Stimulated activated CD8-positive, alpha-beta memory T cell treated with anti-CD3 and anti-CD28 coated beads, Interleukin-15, amount 100 ng/mL, for 48 hours (primary cell): ENCODE results near the gene MOXD1.

Source experiments
- DNase-seq, 2 donors: peaks; one replicate each; pipeline ENCODE4 v3.0.0-alpha.2; 2020; ENCODE audit warnings: low read depth in 2 of 2

Gene MOXD1

DNA sequence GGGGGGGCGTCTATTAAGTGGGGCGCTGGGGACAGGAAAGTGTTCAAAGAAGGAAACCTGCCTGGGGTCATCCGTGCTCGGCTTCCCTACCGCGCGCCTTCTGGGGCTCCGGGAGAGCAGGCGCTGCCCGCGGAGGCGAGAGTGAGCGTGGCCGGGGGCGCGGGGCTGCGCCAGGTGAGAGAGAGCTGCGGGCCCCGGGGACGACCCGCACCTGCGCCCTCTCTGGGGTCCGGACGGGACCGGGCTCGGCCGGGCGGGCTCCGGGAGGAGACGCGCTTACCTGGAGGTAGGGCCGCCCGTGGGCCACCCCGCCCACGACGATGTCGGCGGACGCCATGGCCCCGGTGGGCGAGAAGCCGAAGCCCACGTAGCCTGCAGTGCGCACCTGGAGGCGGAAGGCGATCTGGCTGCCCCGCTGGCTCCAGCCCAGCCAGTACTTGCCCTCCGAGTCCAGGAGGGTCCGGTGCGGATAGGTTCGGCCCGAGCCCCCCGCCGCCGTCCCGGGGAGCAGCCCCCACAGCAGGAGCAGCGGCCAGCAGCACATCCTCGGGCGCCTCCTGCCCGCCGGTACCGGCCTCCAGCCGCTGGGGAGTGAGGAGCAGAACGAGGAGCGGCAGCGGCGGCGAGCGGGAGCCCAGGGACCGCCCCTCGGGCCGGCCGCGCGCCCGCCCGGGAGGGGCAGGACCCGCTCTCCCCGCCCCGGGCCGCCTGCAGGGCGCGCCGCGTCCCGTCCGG is at the start of gene MOXD1:
TSS of gene MOXD1 (minus strand) at position 593 of the 735 bp plus-strand sequence. CDS start at position 544, 49 bp downstream.
- no peak for DNase-seq

DNA sequence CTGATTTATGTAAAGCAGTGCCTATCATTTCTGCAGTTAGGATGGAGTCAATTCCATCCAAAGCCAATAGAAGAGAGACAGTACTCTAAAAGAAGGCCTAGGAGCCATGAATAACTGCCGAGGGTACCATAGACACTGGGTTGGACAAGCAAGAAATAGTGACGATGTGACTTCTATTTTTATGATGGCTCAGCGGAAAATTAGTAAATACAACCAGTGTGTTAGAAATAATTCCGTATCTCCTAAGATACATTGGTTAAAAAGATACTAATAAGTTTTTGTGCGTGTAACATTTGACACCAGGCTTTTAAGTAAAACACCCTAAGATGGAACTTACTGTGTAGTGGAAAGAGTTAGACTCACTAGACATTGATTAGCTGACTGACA is 45.6 kb upstream of the MOXD1 start:
- DNase-seq = no peak

DNA sequence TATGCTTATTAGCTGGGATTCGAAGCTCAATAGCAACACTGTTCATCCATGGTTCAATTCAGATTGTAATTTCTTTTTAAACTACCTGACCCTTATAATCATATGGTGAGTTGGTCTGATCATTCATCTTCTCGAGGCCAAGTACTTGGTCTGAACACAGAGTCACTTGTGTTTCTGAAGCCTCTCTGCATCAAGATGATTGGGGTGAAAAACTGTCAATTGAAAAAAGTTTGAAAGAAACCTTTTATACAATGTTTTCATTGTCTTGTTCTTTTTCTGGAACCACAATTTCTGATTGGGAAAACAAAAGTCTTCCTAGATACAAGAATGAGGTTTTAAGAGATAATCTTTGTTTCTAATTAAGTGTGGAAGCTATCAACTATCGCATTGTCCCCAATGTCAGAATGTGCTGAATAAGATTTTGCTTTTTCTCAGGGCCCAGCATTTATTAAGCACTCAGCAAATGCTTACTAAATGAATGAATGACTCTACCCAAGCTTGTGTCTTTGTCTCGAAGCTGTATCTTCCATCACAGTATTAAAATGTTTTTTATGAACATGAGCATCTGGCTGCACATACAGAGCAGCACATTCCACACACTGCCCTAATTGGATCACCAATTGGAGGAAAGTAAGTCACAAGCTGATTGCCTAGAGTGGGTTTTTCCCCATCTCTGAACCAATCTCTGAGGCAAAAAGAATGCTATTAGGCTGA is 45.0 kb upstream of the MOXD1 start:
- DNase-seq = no peak

DNA sequence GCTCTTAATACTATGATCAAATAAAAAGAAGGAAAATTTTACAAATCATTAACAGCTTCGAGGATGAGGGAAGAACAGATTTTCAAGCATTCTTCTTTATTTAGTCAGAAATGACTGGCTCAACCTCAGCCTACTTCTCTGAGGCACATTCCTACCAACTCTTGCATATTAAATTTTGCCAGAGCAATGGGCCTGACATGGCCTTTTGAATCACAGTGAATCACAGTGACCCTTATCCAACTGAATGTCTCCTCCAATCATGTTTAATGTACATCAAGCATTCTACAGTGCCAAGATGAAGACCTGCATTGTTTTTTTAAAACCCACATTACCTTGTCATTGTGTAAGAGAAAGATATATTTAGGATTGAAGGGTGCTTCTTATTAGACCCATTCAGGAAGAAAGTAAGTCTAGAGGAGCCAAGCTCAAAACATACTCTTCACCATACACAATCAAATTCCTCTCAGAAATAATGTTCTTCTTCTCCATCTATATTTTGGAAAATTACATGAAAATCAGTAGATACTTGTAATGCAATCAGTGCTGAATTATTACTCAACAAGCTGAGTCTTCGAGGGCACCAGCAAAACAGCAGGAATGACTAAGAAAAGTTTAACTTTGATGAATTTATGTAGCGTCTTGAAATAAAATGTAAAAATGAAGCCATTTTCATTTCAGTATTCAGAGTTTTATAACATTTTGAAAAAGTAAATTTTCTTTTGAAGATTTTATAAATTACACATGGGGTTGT is 44.1 kb upstream of the MOXD1 start:
- no peak for DNase-seq

DNA sequence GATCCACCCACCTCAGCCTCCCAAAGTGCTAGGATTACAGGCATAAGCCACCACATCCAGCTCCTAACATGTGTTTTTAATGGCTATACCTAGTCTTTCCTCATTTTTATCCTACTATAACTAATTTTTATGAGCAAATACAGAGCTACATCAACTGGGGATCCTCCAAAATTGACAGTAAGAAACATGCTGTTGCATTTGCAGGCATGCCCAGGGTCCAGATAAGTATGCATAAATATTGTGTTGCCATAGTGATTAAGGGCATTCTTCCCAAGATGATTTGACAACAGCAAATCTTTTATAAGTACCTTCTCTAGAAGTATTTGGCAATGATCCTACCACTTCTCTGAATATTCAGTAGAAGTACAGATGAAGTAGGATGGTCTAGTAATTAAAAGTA is 41.9 kb upstream of the MOXD1 start:
- DNase-seq = no peak

DNA sequence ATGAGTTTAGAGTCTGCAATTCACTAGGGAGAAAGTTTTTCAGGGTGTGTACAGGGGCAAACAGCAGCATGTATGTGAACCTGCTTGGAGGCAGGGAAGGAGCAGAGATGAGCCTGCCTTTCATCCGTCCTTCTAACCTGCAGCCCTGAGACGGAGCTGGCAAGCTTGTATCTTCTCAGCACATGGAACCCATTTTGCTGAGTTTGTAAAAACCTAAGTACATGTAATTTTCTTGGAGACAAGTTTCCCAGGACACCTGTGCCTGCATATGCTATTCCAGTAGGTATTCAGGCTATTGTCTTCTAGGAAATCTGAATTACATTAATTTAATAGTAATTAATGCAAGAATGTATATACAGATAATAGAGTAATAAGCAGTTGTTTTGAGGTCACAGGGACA is 28.8 kb upstream of the MOXD1 start:
- no peak for DNase-seq

DNA sequence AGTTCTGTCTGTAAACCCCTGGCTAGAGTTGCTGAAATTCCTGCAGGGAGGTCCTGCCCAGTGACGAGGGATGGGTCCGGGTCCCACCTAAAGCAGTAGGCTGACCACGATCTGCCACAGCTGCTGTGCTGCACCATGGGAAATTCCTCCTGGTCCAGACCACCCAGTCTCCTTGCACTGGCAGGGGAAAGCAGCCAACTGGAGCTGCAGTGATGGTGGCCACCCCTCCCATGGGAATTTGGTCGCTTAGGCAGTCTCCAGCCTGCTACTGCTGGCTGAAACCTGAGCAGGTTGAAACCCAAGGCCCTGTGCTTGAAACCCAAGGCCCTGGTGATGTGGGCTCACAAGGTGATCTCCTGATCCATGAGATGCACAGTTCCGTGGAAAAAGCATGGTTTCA is 23.9 kb upstream of the MOXD1 start:
- DNase-seq = no peak

DNA sequence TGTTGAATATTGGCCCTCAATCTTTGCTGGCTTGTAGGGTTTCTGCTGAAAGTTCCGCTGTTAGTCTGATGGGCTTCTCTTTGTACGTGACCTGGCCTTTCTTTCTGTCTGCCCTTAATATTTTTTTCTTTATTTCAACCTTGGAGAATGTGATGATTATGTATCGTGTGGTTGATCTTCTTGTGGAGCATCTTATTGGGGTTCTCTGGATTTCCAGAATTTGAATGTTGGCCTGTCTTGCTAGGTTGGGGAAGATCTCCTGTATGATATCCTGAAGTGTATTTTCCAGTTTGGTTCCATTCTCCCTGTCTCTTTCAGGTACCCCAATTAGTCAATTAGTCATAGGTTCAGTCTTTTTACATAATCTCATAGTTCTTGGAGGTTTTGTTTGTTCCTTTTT is 22.6 kb upstream of the MOXD1 start:
- DNase-seq = no peak

DNA sequence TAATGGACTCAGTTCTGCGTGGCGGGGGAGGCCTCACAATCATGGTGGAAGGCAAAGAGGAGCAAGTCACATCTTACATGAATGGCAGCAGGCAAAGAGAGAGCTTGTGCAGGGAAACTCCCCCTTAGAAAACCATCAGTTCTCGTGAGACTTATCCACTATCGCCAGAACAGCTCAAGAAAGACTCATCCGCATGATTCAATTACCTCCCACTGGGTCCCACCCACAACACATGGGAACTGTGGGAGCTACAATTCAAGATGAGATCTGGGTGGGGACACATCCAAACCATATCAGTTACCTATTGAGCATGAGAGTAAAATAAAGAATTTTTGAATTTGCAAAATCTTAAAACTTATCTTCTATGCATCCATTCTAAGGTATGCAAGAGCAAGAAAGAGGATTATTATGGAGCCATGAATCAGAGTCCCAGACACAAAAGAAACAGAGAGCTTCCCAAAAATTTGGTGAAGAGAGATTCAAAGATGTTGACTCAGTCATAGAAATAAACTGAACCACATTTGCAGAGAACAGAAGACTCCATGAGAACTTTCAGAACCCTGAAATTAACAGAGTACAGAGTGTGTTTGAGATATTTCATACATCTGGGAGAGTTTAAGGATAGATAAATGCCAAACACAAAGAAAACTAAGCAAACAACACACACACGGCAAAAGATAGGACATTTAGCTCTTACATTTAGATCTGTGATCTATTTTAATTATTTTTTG is 17.1 kb upstream of the MOXD1 start:
- DNase-seq = no peak

DNA sequence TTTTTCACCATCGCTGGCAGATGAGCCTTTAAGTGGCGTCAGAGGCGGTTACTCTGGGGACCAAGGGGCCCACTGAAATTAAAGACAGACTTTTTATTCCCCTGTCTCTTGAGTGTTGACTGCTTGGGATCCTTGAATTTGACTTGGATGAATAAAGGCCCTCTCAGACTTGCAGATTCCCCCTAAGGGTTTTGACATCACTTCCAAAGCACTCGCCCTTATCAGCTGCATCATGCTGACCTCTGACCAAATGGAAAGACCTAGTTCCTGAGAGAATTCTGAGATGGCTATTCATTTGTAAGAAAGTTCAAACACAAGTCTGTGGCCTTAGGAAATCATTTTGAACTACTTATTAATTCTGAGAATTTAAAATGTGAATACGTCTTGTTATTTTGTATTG is 13.5 kb upstream of the MOXD1 start:
- no peak for DNase-seq

DNA sequence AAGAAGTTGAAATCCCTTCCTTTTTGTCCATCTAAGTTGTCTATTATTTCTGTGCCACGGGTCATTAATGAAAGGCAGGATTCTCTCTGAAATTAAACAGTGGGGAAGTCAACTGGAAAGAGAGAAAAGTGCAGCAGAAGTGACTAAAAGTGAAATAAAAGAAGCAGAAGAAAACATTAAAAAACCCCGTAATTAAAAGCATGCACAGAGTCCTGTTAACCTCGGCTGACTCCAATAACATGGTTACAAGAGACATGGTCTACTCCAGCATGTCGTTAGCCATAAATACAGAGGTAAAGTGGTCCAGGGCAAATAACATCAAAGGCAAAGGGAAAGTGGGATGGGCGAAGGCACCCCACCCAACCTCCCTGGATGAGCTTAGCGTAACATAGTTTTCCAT is 13.0 kb upstream of the MOXD1 start:
- no peak for DNase-seq

DNA sequence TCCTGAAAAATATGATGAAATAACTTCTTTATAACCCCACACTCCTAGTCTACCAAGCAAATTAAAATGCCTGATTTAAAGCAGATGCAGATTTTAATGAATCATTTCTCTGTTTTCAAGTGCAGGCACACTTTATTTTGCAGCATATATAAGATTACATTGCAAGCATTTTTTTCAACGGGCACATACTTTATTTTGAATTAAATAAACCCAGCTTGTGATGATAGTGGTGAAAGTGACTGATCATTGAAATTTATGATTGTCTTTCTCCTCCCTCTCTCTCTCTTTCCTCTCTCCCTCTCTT is 12.2 kb upstream of the MOXD1 start:
- no peak for DNase-seq

DNA sequence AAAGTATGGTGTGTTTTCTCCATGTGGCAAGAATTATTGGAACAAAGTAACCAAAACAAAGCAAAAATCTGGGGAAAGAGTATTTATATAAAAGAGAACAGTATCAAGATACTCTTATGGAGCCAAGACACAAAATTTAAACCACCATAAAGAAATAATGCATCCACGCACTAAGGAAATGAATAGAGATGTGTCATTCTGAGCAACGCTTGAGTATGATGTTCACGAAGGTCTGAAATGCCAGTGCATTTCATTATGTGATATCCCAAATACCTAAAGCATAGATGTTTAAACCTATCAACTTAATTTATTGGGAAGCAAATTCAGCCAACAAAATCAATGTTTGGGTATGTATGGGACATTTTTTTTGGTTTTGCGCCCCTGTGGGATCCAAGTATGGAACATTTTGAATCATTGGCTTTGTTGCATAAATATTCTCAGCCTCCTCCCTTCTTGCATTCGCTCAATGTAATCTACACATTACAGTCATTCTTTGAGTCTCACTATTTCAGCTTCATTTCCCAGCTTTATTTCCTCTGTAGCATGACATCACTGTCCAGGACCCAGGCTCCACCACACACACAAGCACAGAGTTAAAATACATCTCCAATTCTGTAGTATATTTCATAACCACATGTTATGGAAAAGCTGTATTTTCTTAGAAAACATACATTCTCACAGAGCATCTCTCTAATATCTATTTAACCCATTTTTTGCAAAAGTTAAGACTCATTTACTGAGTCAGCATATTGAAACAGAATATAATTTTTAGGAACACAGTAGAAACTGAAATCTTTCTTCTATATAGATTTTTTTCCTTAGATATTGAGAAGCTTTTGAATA is 11.6 kb upstream of the MOXD1 start:
- no peak for DNase-seq

DNA sequence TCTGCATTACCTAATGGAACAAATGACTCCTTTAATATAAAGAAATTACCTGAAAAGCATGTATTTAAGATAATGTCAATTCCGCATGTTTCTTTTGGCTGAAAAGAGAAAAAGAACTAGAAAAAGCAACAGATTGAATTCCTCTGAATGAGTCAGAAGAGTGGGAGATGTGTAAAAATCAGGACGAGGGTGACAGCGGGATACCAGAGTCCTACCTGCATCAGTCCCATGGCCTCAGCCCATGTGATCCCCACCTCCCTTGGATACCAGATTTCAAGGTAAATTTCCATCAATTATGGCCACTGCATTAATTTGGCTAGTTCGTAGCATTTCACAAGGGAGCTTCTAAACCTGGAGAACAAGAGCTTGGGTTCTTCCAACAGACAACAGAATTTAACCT is 10.0 kb upstream of the MOXD1 start:
- no peak for DNase-seq

DNA sequence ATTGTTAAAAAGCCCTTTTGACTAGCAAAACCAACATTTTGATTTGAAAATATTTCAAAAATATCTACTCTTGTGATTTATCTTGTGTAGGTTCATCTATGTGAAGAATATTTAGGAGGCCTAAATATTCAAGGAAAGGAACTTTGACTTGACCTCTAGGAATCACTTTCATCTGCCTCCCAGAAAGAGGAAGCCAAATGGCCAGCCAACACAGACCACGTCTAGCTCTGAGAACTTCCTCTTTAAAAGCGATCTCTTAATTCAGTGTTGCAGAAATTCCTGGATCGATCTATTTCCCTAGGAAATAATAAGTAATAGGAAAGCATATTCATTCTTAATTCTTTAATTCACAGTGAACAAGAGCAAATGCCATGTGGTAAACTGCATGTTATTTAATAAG is 9.6 kb upstream of the MOXD1 start:
- DNase-seq = no peak

DNA sequence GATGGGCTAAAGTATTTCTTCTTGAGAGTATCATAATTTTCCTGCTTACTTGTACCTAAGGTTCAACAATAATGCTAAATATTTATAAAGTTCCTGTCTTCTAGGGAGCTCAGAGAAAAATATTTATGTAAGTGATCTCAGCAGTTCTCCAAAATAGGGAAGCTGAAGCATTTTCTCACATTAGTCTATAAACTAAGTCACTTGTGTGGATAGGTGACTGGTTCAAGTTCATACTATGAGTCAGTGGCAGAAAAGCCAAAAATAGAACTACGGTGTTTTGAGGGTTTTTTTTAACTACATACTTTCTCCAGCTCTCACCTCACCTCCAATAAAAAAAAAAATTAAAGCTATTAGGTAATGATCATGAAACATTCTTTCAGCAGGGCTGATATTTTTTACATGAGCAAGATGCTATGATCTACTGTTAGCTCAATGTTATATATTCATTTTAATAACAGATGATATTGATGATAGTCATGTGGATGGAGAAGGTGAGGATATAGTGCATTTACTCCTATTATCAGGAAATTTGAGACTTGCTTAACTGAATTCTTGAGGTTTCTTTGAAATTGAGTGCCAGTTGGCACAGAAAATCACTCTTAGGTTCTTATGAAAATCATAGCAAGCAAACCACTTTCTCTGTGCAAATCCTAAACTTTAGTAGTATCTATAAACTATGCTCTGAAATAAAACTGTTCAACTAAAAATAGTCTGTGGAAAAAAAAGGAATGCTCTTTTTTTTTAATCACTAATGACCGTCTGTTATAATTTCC is 4.1 kb upstream of the MOXD1 start:
- DNase-seq = no peak

DNA sequence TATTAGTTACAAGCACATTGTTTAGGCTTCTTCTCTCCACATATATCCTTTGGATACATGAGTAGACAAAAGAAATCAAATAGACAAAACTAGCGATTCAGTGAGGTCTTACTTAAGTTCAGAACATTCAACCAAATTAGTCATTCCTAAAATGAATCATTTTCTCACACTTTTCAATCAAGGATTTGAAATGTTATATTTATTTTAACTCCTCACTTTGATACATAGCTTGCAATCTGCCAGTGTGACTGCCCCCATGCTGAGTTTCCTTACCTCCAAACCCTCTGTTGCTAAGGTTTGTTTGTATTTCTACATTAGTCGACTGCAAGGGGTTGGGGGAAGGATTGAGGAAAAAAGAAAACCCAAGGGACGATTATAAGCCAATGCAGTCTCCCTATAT is 3.5 kb upstream of the MOXD1 start:
- no peak for DNase-seq

DNA sequence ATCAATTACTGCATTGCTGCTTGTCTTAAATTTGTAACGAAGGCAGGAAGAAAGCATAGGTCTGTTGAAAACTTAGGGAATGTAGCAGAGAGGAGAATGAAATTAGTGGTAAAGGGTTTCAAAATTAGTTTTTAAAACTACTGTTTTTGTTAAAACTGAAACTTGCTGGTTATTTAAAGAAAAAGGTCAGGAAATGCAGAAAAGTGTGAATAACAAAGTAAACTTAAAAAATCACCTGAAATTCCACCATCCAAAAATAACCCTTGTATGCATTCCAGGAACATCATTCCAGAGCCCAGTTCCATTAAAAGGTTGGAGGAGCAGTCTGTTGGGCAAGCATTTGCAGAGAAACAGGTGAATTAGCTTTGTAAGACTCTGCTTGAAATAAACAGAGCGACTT is 3.1 kb upstream of the MOXD1 start:
- no peak for DNase-seq

DNA sequence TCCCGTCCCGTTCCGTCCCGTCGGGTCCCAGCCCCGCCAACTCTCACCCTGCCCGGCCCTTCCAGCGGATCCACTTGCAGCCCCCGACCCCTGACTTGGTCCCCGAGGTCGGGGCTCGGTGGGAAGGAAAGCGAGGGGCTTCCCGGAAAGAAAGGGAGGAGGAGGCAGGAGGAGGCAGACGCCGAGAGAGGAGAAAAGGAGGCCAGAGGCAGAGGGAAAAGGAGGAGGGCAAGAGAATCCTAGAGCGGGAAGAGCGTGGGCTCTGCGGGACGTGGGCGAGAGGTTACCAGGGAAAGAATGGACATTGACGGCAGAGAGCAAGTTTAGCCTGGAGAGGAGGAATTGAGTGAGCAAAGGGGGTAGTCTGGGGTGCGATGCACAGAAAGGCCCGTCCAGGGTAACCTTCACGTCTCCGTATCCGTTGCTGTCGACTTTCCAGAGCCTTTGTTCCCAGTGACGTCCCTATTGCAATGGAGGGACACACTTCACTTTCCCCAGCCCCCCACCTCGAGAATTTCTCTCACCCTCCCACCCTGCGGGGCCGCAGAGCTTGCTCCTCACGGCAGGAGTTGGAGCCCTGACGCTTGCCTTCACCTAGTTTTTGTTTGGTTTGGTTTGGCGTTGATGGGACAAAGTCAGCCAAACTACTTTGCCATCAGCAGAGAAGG is 477 bp upstream of the MOXD1 start:
- DNase-seq = no peak

DNA sequence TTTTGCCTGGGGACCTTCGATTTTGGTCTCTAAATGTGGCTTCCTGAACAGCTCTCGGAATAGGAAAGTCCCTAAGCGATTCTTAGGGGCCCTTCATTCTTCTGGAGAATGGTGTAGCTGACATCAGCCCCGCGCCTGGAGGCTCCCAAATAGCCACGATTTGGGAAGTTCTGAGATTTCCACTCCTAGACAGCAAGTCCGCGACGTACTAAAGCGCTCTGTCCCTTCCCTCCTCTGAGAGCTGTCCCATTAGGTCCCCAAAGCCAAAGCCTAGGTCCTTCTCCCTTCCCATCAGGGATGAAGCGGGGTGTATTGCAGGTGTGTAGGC is 756 bp downstream of the MOXD1 start:
- DNase-seq = no peak
